Activated T-cell treated with anti-CD3 and anti-CD28 coated beads for 1 hour (primary cell): ENCODE data around the gene NTM.

Experiments used
- DNase-seq: peaks from one replicate; pipeline ENCODE4 v3.0.0-alpha.2; 2020; ENCODE audit warnings: low read depth

NTM gene

GRCh38 chr11:131824771-131825170, 454.4 kb downstream of the NTM start:
- no peak for DNase-seq

- DNase-seq = no peak
Observed at GRCh38 chr11:131827430-131827829, 457.0 kb downstream of the NTM start.

GRCh38 chr11:131829725-131830124, 459.3 kb downstream of the NTM start:
- no peak for DNase-seq

GRCh38 chr11:131832079-131832478, 461.7 kb downstream of the NTM start:
- DNase-seq = no peak

DNA sequence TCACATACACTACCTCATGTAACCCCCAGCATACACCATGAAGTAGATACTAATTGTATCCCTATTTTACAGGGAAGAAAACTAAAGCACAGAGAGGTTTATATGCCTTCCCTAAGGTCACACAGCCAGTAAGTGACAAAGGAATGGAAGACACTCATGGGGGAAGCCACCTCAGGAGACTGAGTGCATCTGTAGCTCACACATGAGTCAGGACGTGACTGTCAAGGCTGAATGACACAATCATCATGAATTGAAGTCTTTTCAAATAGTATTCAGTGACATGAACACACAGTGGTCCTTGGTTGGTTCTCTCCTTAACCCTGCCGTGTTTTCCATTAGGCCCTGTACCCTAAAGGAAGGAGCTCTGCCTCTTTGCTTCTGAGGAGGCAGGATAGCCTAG, 463.0 kb downstream of the NTM start:
- DNase-seq = no peak

DNA sequence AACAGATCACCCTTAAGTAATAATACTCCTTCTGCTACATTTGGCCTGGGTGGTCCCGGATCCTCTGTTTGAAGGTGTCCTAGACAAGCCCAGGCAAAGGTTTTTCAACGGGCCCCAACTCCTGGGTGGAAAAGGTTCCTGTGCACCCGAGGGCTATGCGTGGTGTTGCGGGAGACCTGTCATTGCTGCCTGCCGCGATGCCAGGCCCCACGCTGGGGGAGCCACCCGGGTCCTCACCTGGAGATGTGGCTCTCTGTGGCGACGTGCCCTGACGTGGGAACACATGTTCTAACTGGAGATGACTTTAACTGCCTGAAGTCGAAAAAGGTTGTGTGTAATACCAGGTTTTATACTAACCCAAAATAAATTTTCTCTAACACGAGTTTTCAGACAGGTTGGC, 467.1 kb downstream of the NTM start:
- no peak for DNase-seq

GRCh38 chr11:131838016-131838415, 467.6 kb downstream of the NTM start:
- DNase-seq = no peak

GRCh38 chr11:131839326-131839725, 468.9 kb downstream of the NTM start:
- no peak for DNase-seq

DNA sequence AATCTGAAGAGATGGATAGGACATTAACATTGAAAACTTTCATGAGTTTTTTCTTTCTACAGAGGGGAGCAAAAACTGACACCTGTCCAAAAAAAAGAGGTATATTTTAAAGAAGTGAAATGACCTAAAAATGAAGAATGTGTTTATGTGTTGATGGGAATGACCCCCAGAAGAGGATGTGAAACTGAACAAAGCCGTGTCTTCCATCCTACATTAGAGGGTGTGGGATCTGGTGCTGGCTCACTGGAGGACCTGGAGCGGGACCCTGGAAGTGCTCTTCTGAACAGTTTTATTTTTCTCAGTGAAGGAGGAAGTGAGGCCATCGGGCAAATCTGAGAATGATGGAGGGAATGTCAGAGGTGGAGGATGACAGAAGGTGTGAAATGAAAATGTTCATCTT, 470.1 kb downstream of the NTM start:
- DNase-seq = no peak

GRCh38 chr11:131841028-131841427, 470.6 kb downstream of the NTM start:
- no peak for DNase-seq

DNA sequence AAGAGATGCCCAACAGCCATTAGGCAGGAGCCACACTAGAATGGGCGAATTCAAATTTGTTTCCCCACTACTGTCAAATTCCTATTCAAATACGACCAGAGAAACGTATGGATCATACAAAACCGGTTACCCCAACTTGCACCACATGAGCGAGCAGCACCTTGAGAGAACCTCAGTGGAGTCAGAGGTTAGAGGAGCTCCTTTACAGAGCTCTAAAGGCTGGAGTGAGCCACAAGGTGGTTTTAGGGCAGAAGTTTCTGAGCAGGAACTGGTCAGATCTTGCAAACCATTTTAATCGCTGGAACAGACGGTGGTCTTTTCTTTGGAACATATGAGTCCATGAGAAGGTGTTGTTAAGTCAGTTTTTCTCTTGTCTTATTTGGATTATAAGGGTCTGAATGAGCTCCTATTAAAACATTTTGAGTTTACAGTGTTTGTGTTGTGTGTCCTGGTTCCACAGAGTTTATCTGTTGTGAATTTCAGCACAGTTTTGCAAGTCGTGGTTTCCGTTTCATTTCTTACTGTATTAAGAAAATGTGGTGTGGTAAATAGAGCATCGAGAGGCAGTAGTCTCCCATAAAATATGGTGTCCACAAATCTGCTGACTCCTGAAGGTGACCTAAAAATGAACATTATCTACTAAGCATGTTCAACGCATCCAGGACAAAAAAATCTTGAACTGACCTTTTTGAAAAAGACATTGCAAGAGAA, 471.7 kb downstream of the NTM start:
- no peak for DNase-seq

- no peak for DNase-seq
Observed at GRCh38 chr11:131845255-131845654, 474.8 kb downstream of the NTM start.

DNA sequence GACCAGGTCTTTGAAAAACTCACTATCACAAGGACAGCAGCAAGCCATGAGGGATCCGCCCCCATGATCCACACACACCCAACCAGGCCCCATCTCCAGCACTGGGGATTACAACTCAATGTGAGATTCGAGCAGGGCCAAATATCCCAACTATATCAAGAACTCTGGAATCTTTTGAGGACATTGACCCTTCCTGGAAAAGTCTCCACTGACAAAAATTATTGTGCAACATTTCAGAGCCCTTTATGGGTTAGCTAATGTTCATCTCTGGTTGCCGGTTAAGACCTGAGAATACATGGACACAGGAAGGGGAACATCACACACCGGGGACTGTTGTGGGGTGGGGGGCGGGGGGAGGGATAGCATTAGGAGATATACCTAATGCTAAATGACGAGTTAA, 479.1 kb downstream of the NTM start:
- no peak for DNase-seq

GRCh38 chr11:131850507-131850906, 480.1 kb downstream of the NTM start:
- DNase-seq = no peak

- DNase-seq = no peak
Observed at GRCh38 chr11:131851964-131852755, 481.7 kb downstream of the NTM start.

DNA sequence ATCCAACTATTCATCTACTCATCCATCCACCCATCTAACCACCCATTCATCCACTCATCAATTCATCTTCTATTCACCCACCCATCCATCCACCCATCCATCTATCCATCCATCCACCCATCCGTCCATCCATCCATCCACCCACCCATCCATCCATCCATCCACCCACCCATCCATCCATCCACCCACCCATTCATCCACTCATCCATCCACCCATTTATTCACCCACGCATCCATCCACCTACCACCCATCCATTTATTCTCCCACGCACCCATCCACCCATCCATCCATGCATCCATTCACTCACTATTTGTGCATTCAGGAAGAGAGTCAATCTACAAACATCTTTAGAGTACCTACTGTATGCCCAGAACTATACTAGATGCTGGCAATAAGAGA, 482.3 kb downstream of the NTM start:
- DNase-seq = no peak

DNA sequence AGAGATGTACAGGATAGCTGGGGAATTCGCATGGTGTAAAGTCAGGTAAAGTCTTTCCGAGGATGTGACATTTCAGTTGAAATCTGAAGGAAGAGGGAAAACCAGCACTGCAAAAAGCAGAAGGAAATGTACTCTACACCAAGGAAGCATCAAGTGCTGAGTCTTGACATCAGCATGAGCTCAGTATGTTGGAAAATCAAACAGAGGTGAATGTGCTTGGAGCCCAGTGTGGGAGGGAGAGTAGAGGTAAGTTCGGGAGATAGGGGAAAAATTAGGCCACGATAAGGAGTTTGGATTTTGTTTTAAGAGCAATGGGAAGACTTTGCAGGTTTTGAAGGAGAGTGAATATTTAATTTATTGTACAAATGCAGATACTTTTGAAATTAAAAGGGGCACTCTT, 484.0 kb downstream of the NTM start:
- no peak for DNase-seq

DNA sequence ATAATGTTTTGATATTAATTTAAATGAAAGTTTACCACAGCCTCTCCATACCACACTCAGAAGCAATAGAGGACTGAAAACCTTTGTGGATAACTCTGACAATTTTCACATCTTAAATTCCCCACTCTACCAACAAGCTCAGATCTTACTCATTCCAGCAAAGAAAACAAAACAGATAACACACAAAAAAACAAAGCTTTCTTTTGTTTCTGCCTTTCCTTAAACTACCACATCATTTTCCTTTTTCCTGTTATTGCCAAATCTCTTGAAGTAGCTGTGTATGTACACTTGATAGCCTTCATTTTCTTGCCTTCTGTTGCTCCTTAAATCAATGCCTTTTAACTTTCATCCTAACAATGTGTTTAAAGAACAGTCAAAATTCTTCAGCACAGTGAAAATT, 484.9 kb downstream of the NTM start:
- DNase-seq = no peak

DNA sequence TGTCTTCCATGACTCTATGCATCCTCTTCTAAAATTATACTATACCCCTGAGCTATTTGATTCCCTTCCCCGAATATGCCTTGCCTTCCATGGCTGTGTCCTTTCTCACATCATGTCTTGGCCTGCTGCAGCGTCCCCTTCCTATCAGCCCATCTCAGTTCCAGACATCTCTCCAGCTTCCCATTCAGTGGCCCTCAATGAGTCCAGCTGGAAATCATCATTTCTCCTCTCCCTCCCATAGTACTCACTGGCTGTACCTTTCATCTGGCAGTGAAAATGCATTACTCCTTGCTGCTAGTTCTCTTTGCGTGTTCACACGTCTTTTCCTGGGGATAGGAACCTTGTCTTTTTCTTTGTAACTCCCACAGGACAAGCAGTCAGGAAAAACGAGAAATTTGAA, 486.8 kb downstream of the NTM start:
- no peak for DNase-seq

DNA sequence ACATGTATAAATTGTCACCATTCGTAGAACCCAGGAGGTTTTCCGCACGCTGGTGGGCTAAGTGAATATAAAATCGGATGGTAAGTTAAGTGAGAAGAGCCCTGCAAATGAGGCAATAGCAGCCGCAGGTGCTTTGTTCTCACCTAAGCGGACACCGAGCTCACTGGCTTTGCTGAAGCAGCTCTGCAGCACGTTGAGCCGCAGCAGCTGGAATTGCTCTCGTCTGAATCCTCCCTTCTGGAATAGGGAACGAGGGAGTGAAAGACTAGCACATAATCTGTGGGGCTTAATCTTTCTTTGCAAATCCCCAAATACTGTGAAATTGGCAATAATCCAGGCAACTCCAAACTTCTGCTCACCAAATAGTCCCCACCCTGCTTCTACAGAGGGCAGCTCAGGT, 488.1 kb downstream of the NTM start:
- DNase-seq = no peak

DNA sequence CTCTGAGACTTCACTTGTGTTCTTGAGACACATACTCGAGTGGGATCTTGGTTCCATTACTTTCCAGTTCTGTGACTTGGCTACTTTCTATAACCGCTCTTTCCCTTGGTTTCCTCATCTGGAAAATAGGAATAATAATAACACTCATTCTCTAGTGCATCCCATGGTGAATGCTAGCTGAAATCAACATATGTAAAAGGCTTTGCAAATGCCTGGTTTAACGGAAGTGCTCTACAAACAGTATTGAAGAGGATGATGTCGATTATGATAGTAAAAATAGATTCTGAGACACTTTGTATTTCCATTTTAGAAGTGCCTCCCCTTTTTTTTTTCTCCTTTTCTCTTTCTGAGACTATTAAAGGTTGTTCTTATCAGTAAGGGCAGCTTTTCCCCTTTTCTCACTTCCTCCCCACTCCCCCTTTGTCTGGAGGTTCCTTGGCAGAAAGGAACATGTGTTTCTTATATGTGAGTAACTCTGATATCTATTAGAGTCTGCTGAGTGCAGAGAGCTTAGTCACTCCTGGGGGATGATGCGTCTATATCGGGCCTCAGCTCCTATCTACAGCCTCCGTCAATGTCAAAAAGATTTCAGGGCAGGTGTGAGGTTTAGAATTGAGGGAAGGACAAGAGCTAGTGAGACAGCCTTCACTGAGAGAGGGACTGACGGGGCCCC, 489.3 kb downstream of the NTM start:
- no peak for DNase-seq

- no peak for DNase-seq
Observed at GRCh38 chr11:131864228-131864627, 493.8 kb downstream of the NTM start.

GRCh38 chr11:131865860-131866259, 495.4 kb downstream of the NTM start:
- no peak for DNase-seq
